NOMO-1 treated with DMSO at 0.1 percent for 48 hours (cell line): ENCODE data around the gene HOTAIR.
A peak's percentile ranks its signal among the peaks of the same experiment; 100 is the strongest.

Experiments used
- DNase-seq: peaks from one replicate; lab custom pipeline; 2025; ENCODE audit not compliant: unreplicated experiment; lab: John Stamatoyannopoulos, UW

HOTAIR gene

DNA sequence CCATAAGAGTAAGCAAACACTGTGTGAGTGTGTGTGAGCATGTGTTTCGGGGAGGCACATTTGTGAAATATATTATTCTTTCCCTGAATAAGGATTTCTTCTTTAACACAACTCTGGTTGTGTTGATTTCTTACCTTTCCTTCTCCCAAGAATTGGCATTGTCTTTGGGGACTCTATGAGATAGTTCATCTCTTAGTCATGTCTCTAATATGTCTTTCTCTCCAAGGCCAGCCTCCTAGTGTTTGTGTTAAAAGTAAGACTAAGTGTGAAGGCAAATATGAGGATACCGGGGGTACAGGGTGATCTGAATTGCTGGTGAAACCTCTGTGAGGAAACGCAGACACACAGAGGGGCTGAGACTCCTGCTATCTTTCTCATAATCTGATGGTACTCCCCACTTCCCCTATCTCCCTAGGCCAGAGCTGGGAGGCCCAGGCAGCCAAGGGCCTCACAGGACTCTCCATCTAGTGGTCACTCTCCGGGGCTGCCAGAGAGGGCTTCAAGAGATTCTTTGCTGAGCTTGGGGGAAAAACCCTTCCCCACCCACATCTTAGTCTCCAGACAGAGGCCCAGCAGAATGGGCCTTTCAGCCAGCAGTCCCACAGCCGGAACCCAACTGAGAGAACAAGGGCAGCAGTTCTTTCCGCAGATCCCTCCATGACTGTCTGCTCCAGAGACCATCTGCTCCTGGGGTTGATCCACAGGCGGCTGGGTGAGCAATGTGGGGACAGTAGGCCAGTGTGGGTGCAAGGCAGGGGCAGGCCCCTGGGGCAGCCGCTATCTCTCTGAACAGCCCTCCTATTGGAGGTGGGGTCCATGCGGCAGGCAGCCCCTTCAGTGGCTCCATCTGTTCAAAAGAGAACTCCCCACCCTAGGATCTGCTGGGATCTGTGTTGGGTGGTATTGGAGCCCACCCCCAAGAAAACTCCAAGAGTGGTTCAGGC is 25.8 kb downstream of the HOTAIR start:
- DNase-seq = peak; percentile 19

GRCh38 chr12:53947743-53948142 is 27.0 kb downstream of the HOTAIR start:
- DNase-seq = no peak

- DNase-seq = no peak
Observed at GRCh38 chr12:53944907-53945847, 29.6 kb downstream of the HOTAIR start.

- no peak for DNase-seq
Observed at GRCh38 chr12:53944209-53944608, 30.5 kb downstream of the HOTAIR start.

DNA sequence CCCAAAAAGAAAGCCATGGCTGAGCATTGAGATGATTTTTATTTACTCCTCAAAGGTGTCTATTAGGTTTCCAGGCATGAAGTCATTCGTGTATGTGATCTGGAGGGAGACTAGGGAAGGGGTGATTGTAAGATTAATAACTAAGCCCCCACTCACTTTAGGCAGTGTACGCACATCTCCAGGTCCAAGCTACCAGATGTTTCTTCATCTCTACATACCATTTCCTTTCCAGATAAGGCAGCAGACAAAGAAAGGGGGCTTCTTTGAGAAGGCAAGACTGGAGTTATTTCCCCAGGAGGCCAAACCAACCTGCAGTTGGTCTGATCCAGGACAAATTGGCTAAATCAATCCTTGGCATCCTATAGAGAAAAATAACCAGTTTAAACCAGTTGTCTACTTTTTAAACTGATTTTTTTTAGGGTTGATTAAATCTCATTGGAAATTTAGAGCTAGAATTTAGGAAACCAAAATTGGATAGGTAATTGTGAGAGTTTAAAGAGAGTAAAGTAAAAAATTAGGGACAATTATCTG is 32.2 kb downstream of the HOTAIR start:
- no peak for DNase-seq

DNA sequence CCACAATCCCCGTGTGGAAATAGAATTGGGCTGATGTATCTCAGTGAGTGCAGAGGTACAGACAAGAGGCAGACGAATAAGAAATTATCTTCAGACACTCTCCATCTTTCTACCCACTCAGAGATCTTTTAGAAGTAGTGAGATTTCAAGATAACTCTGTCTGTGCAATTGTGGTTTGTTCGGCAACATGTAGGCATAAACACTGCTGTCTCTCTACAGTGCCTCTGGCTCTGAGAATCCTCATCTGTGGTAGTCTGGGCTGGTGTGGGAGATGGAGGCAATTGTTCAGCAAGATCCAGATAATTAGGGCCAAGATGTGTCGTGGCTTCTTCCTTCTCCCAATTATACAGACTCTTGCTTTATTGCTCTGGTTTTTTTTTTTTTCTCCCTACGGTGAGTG is 33.0 kb downstream of the HOTAIR start:
- DNase-seq = no peak

DNA sequence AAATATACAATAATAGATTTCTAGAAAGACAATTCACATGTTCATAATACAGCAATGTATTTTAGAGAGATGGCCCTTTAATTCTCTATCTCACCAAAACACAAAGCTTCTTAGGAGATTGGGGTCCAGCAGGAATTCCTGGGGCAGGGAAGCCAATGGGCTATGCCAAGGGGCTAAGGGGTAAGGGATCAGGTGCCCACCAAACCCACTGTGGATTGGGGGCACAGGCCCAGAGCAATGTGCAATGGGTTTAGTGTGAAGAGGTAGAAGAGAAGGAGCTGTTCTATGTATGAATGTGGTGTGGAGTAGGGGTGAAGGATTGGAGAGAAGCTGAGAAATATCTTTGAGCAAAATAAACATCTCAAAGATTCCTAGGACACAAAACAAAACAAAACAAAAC is 33.6 kb downstream of the HOTAIR start:
- DNase-seq = no peak

DNA sequence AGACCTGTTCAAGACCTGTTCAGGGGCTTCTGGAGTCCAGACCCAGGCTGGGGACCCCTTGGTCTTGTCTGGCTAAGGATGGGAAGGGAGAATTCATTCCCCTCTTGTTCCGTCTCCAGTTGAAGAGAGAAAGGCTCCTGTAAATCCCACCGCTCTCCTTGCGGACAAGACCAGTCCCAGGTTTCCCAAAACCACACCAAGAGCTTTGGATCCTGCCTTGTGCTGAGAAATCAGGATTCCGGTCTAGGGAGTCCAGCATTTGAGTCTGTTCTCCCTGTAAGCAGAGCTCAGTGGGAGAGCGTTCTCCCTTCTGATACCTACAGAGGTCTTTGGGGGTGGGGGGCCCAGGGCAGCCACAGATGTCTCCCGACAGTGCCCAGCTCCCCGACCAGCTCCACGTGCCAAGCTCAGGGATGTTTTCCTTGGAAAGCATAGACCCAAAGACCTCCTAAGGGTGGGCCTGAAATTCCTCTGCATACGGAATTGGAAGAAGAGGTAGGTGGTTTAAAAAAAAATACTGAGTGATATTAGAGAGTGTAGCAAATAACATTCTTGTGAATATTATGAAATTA is 34.2 kb downstream of the HOTAIR start:
- DNase-seq = no peak

- DNase-seq = no peak
Observed at GRCh38 chr12:53939141-53940108, 35.3 kb downstream of the HOTAIR start.

GRCh38 chr12:53938326-53939140 is 36.2 kb downstream of the HOTAIR start, which contains the start of gene HOXC13:
TSS of gene HOXC13 (plus strand) at chr12:53938831. CDS start at chr12:53938907, 76 bp downstream.
- DNase-seq = no peak

GRCh38 chr12:53937596-53938325 is 37.0 kb downstream of the HOTAIR start:
- no peak for DNase-seq

GRCh38 chr12:53937099-53937498 is 37.7 kb downstream of the HOTAIR start:
- no peak for DNase-seq

DNA sequence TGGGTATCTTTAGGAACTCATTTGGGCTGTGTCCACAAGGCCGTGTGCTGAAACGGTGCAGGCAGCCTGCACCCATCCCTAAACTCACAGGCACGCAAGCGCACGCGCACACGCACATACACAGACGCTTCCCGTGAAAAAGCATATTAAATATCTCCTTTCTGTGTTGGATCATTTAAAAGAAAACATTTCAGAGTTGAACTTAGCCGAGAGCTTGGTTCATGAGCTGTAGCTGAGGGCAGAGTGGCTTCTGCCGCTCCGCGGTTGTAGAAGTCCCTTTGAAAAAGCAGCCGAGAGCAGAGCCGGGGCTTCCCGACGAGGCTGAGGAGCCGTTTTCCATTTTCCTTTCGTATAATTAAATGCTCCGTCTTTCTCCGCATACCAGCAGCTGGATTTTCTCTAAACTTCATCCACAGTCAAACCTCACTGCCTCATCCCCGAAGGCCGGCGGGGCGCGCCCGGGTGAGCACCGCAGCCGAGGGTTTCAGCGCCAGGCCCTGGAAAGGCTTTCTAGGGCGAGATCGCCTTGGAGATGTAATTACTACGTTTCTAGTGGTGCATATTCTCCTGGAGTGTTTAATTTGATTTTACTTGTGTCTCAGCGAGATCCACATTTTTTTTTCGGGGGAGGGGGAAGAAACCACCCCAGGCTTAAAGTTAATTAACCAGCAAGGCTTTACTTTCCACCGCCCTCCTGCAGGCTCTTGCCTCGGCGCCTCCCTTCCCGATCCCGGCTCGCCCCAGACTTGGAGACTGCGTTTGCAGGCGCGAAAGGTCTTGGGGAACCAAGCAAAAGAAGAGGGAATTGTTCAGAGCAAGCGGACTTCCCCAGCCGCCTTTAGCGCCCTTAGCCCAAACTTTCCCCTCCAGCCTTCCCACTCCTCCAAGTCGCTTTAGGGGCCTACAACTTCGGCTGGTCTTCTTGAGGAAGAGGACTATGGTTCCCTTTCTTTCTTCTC is 39.1 kb downstream of the HOTAIR start:
- DNase-seq = no peak

GRCh38 chr12:53932915-53933314 is 41.8 kb downstream of the HOTAIR start:
- no peak for DNase-seq

DNA sequence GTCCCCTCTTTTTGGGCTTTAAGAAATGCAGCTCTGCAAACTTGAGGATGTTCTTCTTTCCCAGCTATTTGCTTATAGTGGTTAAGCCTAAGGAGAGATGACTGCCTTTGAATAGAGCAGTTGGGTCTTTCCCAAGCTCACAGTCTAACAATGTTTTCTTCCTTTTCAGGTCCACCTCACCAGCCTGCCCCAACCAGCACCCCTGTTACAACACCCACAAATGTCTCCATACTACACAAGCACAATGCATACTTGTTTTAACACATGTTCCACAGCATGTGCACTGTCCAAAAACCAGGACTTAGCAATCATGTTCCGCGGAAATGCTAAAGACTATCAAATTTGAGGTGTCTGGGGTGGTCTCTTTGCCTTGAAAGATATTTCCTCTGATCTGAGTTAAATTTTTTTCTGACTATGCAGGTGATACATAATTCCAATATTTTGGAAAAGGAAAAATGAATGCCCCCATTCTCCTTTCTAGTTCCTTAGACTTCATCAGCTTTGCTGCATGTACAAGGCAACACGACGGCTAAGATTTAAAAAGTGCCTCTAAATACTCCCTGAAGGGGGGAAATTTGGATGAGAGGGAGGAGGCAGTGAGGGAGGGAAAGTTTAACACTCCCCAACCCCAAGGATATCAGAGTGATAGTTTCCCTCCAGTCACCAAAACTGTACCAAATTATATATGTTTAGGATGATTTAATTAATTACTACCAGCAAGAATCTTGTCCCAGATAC is 42.7 kb downstream of the HOTAIR start:
- DNase-seq = no peak

- DNase-seq = no peak
Observed at GRCh38 chr12:53930591-53931255, 44.0 kb downstream of the HOTAIR start.
